SKM-1 treated with dmso at 0.1 percent for 144 hours (cell line): Measurements from ENCODE around the gene KL.

Experiments
- DNase-seq: peaks from one replicate; lab custom pipeline; 2025; ENCODE audit not compliant: unreplicated experiment; lab: John Stamatoyannopoulos, UW

Gene KL

DNA sequence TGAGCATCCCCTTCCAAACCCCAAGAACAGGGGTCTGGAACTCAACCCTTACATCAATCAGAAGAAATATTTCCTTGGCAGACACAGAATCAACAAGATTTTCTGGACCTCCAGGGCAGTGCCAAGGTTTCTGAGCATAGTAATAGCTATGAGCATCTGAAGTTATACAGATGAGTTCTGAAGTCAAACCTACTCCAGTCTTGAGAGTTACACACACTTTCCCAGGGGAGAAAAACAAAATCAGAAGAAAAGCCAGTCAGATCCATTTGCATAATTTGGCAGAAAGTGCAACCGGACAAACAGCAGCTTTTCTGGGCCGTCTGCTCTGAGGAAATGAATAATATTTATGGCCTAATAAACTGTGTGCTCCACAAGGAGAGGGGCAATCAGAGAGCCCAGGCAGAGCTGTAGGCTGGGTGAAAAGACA is 93.1 kb downstream of the KL start:
- no peak for DNase-seq

DNA sequence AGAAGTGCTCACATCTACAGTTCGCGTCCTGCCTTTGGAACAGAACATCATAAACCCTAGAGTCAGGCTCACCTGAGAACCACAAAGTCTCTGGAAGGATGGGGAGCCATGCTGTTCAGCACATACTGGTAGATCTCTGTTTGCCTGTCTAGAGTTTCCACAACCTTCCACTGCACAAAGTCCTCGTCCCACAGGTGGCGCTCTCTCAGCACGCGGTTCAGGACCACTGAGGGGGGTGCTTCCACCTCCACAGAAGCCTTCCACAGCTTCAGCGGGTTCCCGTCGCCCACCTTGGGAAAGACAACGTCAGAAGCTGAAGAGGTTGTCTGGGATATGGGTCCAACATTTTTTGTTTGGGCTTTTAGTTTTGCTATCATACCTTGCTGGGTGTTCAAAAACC is 93.6 kb downstream of the KL start:
- no peak for DNase-seq

DNA sequence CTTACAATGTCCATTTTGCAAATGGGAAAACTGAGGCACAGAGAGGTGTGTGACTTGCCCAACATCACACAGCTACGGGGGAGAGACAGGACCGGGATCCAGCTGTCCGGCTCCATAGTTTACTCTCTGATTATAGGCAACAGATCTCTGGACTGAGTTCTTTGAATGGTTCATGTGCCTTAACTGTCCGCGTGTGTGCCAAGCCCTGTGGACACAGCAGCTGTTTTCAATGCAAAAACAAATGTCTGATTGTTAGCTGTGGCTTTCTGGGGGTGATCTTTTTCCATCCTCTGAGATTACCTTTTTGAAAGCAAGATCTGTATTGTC is 94.1 kb downstream of the KL start:
- DNase-seq = no peak

DNA sequence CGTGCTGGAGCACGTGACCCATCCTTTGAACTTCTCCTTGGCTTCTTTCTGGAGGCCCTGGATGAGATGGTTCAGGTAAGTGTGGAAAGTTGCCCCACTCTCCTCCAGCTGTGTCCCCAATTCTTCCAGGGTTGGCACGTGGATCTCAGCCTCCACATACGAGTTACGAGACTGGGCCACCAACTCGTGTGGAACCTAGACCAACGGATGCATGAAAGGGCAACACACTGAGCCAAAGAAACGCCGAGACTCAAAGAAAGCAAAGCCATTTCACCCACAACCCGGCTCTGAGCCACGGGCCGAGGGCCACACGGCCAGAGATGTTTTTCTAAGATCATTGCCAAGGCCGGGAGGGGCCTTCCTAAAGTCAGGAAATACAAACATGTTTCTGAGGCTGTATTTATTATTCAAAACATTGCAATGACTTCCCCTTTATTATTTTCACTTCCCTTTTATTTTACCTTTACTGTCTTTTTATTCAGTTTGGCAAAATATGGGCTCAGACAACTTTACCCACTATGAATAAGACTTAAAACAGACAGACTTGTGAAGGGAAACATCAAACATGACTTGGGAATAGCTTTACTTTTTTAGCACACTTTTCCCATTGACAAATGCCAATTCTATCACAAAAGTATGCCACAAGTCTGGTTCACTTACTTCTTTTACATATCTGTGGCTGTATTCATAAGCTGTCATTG is 94.6 kb downstream of the KL start:
- no peak for DNase-seq

DNA sequence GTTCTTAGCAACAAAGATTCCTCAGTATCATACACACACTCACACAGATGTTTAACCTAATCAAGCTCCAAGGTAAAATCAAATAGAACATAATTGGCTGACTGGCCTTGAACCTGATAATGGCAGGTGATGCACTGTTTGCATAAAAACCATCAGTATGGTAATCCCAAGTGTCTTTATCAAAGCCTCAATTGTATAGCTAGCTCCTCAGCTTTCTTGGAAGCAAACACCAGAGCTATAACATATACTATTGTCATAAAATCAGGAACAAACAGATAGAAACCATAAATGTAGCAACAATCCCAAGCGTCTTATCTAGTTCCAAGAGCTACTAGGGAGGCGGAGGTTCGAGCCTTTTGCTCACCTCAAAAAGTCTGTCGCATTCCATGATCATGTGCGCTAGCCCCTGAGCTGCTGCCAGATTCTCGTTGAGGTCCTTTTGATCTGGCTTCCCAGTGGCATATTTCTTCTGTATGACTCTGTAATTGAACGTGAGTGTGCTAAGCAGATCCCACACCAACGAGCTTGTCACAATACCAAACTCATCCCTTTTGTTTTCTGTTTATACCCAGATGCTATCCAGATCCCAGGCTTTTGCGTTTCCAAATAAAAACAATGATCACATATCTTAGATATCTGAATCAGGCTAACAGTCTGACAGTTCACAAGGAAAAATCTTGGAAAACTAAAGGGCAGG is 95.3 kb downstream of the KL start:
- DNase-seq = no peak

DNA sequence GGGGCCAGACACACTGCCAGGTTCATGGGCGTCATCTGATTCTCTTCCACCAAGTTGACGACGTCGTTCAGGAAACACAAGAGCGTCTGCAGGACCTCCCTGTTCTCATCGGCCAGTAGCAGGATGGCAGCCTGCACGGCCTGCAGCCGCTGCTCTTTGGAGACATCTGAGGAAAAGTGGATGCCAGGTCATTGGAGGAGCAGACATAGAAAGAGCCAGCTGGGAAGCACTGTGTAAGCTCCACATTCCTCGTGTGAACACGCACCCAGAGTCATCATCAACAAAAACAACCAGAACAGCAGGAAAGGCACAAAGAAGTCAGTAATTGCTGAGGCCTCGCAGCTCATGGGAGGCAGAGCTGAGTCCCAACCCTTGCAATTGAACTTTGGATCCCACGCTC is 96.5 kb downstream of the KL start:
- no peak for DNase-seq

DNA sequence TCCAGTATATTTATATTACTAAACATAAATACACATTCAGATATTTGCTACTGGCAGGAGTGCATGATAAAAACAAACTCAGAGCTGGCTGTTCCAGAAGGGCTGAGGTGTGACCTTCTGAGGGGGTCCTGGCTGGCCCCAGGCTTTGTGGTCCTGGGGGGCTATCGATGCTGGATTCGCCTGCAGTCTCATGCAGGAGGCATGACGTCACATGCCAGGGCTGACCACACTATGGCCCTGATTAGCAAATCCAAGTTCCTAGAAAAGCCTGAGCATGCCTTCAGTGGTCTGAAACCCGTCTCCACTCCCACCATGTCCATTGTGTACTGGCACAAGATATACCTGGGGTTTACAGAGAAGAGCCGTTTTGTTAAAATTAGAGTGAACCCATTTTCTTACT is 97.9 kb downstream of the KL start:
- no peak for DNase-seq

DNA sequence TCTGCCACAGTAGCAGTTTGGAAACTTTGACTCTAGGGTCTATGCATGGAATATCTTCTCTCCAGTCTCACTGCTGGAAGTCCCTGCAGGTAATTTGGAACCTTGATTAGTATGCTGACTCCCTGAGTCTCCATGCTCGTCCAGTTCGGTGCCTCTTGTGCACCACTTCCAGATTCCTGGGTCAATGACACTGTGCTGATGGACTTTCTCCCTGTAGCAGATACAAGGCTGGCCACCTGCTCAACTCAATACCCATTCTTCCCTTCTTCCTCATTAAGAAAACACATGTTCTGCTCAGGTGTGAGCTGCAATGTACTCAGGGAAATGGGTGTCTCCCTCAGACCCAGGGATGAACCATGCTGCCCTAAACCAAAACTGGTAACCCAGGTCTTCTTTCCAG is 99.1 kb downstream of the KL start:
- no peak for DNase-seq
